ENCODE measurements around the gene ITPR1. TPM values are rescaled to one million over a fixed set of nuclear protein-coding genes. Genes with fewer than 3 reads are reported as not detected.
A peak's percentile ranks its signal among the peaks of the same experiment; 100 is the strongest.

ITPR1 gene
- total and polyA plus RNA-seq, 10 of the 15 experiments (the other 5 are each of a cell fraction or from before 2014, with no cell fraction given), result 12.2 to 239 (median 28.4) TPM

- no peak for TF ChIP-seq ZNF687 (IDR thresholded peaks at IDR 0.05)
- no peak for TF ChIP-seq POLR2AphosphoS2 (IDR thresholded peaks at IDR 0.05; ENCODE audit: low read depth, low read length)
- TF ChIP-seq TCF12 (IDR thresholded peaks at IDR 0.05; ENCODE audit: low read depth, low read length), result no peak
Measured at GRCh38 chr3:4501927-4502326, 8.8 kb downstream of the ITPR1 start (continued).

- ChIA-PET CTCF (interaction anchor here (1.5 to 3.5 kb wide), 3 partner anchors 9 to 152 kb away, joined by 10 to 14 read pairs (median 11); partner anchors contain the start of gene ITPR1), POLR2A (interaction anchor here (9.2 kb wide), 1 partner anchor 9 kb away, joined by 132 read pairs; the partner anchor contains the start of gene ITPR1), SMC1A (ENCODE audit: uncharacterized antibody, unreplicated experiment) (interaction anchor here (1.0 to 12.9 kb wide), 5 partner anchors 9 to 152 kb away, joined by 3 to 180 read pairs (median 12); partner anchors contain the start of gene ITPR1), RAD21 (ENCODE audit: unreplicated experiment) (interaction anchor here (0.6 to 9.8 kb wide), 9 partner anchors 8 to 520 kb away, joined by 3 to 128 read pairs (median 5); partner anchors contain the start of gene ITPR1)
- Histone ChIP-seq H3K9me3 (replicated peaks; ENCODE audit: control insufficient read depth, insufficient read depth, low read length) (no peaks in the 10 kb centered on the region), H4K20me1 (ENCODE audit: control insufficient read depth, insufficient read depth) (no peaks in the 10 kb centered on the region), H3K27me3 (replicated peaks in 1 of 2; ENCODE audit: control insufficient read depth in 2 of 2, insufficient read depth in 2 of 2, low read length in 1 of 2) (no peaks in the 10 kb centered on the region), H3K9ac (ENCODE audit: control insufficient read depth, insufficient read depth, low read length) (no peak overlapping the region), H2AFZ (ENCODE audit: control insufficient read depth, low read depth, low read length) (no peak overlapping the region), H3K4me1 (ENCODE audit: control insufficient read depth, insufficient read depth, low read length) (peaks cover 47% of the 10 kb centered on the region), H3K4me3 (peak overlapping the region; percentile 52; the same call in 1 of the 2 replicates), H3K4me2 (ENCODE audit: control insufficient read depth, insufficient read depth) (peak overlapping the region; percentile 85), H3K79me2 (ENCODE audit: control insufficient read depth, insufficient read depth, low read length) (peaks cover 21% of the 10 kb centered on the region), H3K36me3 (ENCODE audit: control insufficient read depth in 2 of 2, insufficient read depth in 2 of 2, low read length in 1 of 2) (peaks cover 3 to 5% of the 10 kb centered on the region in 2 experiments), H3K27ac (ENCODE audit: control insufficient read depth, insufficient read depth) (no peak overlapping the region)
- ATAC-seq (peak; percentile 51), DNase-seq (ENCODE audit: low read depth, low spot score) (no peak), FAIRE-seq (peak; percentile 13)
- intact Hi-C loops (cut with micrococcal nuclease; ENCODE audit: unreplicated experiment), result loop anchor here (10.0 kb wide), 1 partner anchor 482 kb away; no protein-coding TSS in a partner anchor
- in situ Hi-C loops (cut with MboI), result loop anchor here (10.0 kb wide), 1 partner anchor 692 kb away; no protein-coding TSS in a partner anchor
- no TSS peak for BruUV-seq (replicated peaks)
- WGBS (ENCODE audit: insufficient coverage, insufficient replicate concordance, low lambda C conversion rate, missing lambda C conversion rate), result 6% methylated on average over 5 of the region's 5 CpGs
- no peak for TF ChIP-seq GABPA (IDR thresholded peaks at IDR 0.05; ENCODE audit: low read depth)
- TF ChIP-seq ATF7 (IDR thresholded peaks at IDR 0.05; ENCODE audit: low read depth), result peak; percentile 44; the same call in 1 of the 2 replicates
- TF ChIP-seq TCF3 (IDR thresholded peaks at IDR 0.05; ENCODE audit: borderline replicate concordance, insufficient read depth, low read depth, low read length), result 0 out of 2 replicates have a peak, but pooled peaks have one; percentile 33
- peak; percentile 90 for TF ChIP-seq SPI1 (IDR thresholded peaks at IDR 0.05; ENCODE audit: borderline replicate concordance, insufficient read depth, low read depth, low read length)
- TF ChIP-seq BCL11A (IDR thresholded peaks at IDR 0.05; ENCODE audit: low read depth, low read length), result peak; percentile 59; the same call in 1 of the 2 replicates
- TF ChIP-seq, protein P1, sequence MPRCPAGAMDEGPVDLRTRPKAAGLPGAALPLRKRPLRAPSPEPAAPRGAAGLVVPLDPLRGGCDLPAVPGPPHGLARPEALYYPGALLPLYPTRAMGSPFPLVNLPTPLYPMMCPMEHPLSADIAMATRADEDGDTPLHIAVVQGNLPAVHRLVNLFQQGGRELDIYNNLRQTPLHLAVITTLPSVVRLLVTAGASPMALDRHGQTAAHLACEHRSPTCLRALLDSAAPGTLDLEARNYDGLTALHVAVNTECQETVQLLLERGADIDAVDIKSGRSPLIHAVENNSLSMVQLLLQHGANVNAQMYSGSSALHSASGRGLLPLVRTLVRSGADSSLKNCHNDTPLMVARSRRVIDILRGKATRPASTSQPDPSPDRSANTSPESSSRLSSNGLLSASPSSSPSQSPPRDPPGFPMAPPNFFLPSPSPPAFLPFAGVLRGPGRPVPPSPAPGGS (IDR thresholded peaks at IDR 0.05; ENCODE audit: borderline replicate concordance, insufficient read depth, low read depth, low read length, poor library complexity, severe bottlenecking), result no peak
- 0 out of 2 replicates have a peak, but pooled peaks have one; percentile 23 for TF ChIP-seq GATAD2B (conservative IDR thresholded peaks at IDR 0.05; ENCODE audit: low read depth)
- 0 out of 2 replicates have a peak, but pooled peaks have one; percentile 15 for TF ChIP-seq RAD21 (IDR thresholded peaks at IDR 0.05; ENCODE audit: insufficient read depth, low read depth, low read length)
- no peak for TF ChIP-seq WRNIP1 (IDR thresholded peaks at IDR 0.05; ENCODE audit: borderline replicate concordance, low read depth, low read length)
- TF ChIP-seq IKZF2 (IDR thresholded peaks at IDR 0.05), result peak; percentile 74 to 76
- TF ChIP-seq SMC3 (IDR thresholded peaks at IDR 0.05; ENCODE audit: borderline replicate concordance, low read length), result no peak
- no peak for TF ChIP-seq NR2C1 (IDR thresholded peaks at IDR 0.05)
- TF ChIP-seq CEBPB (IDR thresholded peaks at IDR 0.05; ENCODE audit: borderline replicate concordance in 1 of 2, low read depth in 2 of 2, low read length in 2 of 2), result no peak
- TF ChIP-seq ZNF207 (IDR thresholded peaks at IDR 0.05; ENCODE audit: borderline replicate concordance), result no peak
Measured at GRCh38 chr3:4503050-4503449, 9.9 kb downstream of the ITPR1 start.

Data from GM12878 (cell line).